SK-N-SH (cell line): ENCODE data around the gene SRGAP3. TPM values are rescaled to one million over a fixed set of nuclear protein-coding genes. Genes with fewer than 3 reads are reported as not detected.

Experiments used
- CTCF ChIA-PET: fragments of 300-600, 350-600 bp; formaldehyde crosslinking; extraction: SDS; loops from one replicate; lab custom pipeline; 2021; lab: Yijun Ruan, JAX
- POLR2A ChIA-PET: fragments of 350-600 bp; sonication (Branson Sonifier 250); formaldehyde crosslinking; extraction: SDS; loops from one replicate; lab custom pipeline; 2020; ENCODE audit warnings: antibody characterized with exemption, inconsistent platforms; lab: Yijun Ruan, JAX
- DNase-seq: peaks from one replicate; pipeline ENCODE4 v3.0.0; 2012
- H2AFZ ChIP-seq: fragments of 200-600 bp; sonication (generic); 2 replicates; pipeline ENCODE4 v1.8.1; 2016; ENCODE audit warnings: antibody characterized with exemption, mild to moderate bottlenecking, low read depth
- H3F3A ChIP-seq: fragments of 200-600 bp; sonication (generic); replicated peaks from 2 replicates; pipeline ENCODE3; 2016; ENCODE audit warnings: antibody characterized with exemption, mild to moderate bottlenecking; ENCODE audit not compliant: insufficient read depth
- H3K27ac ChIP-seq, 2 experiments: fragments of 200-500 bp in 1 of 2; fragments of 200-600 bp in 1 of 2; sonication (Bioruptor generic) in 1 of 2; sonication (generic), shearing (Covaris generic) in 1 of 2; 2 replicates each; pipeline versions ENCODE4 v1.5.1 to v1.6.1; 2014 to 2016; ENCODE audit warnings: low read depth in 2 of 2, inconsistent platforms in 1 of 2, low read length in 1 of 2, mild to moderate bottlenecking in 1 of 2, mixed read lengths in 1 of 2
- H3K27me3 ChIP-seq: fragments of 200-600 bp; sonication (generic), shearing (Covaris generic); 2 replicates; pipeline ENCODE4 v1.6.1; 2016; ENCODE audit warnings: mixed run types; ENCODE audit not compliant: insufficient read depth
- H3K36me3 ChIP-seq, 2 experiments: fragments of 200-500 bp in 1 of 2; fragments of 200-600 bp in 1 of 2; sonication (Bioruptor generic) in 1 of 2; sonication (generic) in 1 of 2; replicated peaks in 1 of 2; 2 replicates each; pipeline versions ENCODE3 to v1.5.1; 2014 to 2016; ENCODE audit warnings: low read length in 1 of 2, mild to moderate bottlenecking in 1 of 2; ENCODE audit not compliant: insufficient read depth in 2 of 2, control insufficient read depth in 1 of 2
- H3K4me1 ChIP-seq, 2 experiments: fragments of 200-500 bp in 1 of 2; fragments of 200-600 bp in 1 of 2; sonication (Bioruptor generic) in 1 of 2; sonication (generic), shearing (Covaris generic) in 1 of 2; 2 replicates each; pipeline versions ENCODE4 v1.5.1 to v1.6.1; 2014 to 2016; ENCODE audit warnings: low read depth in 1 of 2, low read length in 1 of 2, mixed run types in 1 of 2; ENCODE audit not compliant: insufficient read depth in 2 of 2, control insufficient read depth in 1 of 2
- H3K4me2 ChIP-seq: fragments of 200-600 bp; sonication (generic), shearing (Covaris generic); 2 replicates; pipeline ENCODE4 v1.6.1; 2017; ENCODE audit warnings: mixed run types
- H3K4me3 ChIP-seq, 2 experiments: fragments of 200-500 bp in 1 of 2; fragments of 200-600 bp in 1 of 2; sonication (Bioruptor generic) in 1 of 2; sonication (generic), shearing (Covaris generic) in 1 of 2; 2 replicates each; pipeline versions ENCODE4 v1.5.1 to v1.8.1; 2014 to 2016; ENCODE audit warnings: low read depth in 2 of 2, inconsistent platforms in 1 of 2, low read length in 1 of 2, mild to moderate bottlenecking in 1 of 2, mixed read lengths in 1 of 2, moderate library complexity in 1 of 2
- H3K79me2 ChIP-seq: fragments of 200-600 bp; sonication (generic); 2 replicates; pipeline ENCODE4 v1.8.1; 2017; ENCODE audit warnings: mild to moderate bottlenecking; ENCODE audit not compliant: insufficient read depth
- H3K9ac ChIP-seq: fragments of 200-600 bp; sonication (generic); 2 replicates; pipeline ENCODE4 v1.6.1; 2017; ENCODE audit warnings: mixed run types
- H3K9me2 ChIP-seq: fragments of 200-600 bp; sonication (generic); 2 replicates; pipeline ENCODE4 v1.6.1; 2017; ENCODE audit warnings: mixed run types
- H3K9me3 ChIP-seq: fragments of 200-600 bp; sonication (generic); 2 replicates; pipeline ENCODE4 v1.6.1; 2017; ENCODE audit warnings: mixed run types, mild to moderate bottlenecking, moderate library complexity
- H4K20me1 ChIP-seq: fragments of 200-600 bp; sonication (generic); 2 replicates; pipeline ENCODE4 v1.6.1; 2017; ENCODE audit warnings: mild to moderate bottlenecking, mixed run types; ENCODE audit not compliant: insufficient read depth
- CHD2 ChIP-seq: fragments of 150-350 bp; IDR thresholded peaks from 2 replicates; pipeline ENCODE4 v1.6.1; 2018; ENCODE audit warnings: low read length; ENCODE audit not compliant: partially characterized antibody
- CTCF ChIP-seq: fragments of 200-600 bp; sonication (generic); IDR thresholded peaks from 2 replicates; pipeline ENCODE4 v1.6.1; 2017; ENCODE audit warnings: antibody characterized with exemption, mild to moderate bottlenecking, moderate library complexity
- IRF3 ChIP-seq: fragments of 150-350 bp; IDR thresholded peaks from 2 replicates; pipeline ENCODE4 v1.6.1; 2016; ENCODE audit warnings: mild to moderate bottlenecking, low read depth, low read length
- NFIC ChIP-seq: IDR thresholded peaks from 2 replicates; pipeline ENCODE4 v1.4.0; 2012; ENCODE audit warnings: borderline replicate concordance
- PBX3 ChIP-seq: IDR thresholded peaks from 2 replicates; pipeline ENCODE4; 2012
- RXRA ChIP-seq: IDR thresholded peaks from 2 replicates; pipeline ENCODE4 v1.4.0; 2012; ENCODE audit warnings: low read depth, mild to moderate bottlenecking, borderline replicate concordance
- SIN3A ChIP-seq: IDR thresholded peaks from 2 replicates; pipeline ENCODE4 v1.6.1; 2012; ENCODE audit warnings: low read depth, mild to moderate bottlenecking, low read length, moderate library complexity, borderline replicate concordance
- TEAD4 ChIP-seq: IDR thresholded peaks from 2 replicates; pipeline ENCODE4 v1.4.0; 2012; ENCODE audit warnings: mild to moderate bottlenecking, borderline replicate concordance; ENCODE audit not compliant: insufficient read depth
- YY1 ChIP-seq: IDR thresholded peaks from 2 replicates; pipeline ENCODE4 v1.4.0; 2012; ENCODE audit warnings: low read depth, mild to moderate bottlenecking
- ZBTB33 ChIP-seq: IDR thresholded peaks from 2 replicates; pipeline ENCODE4 v1.4.0; 2012; ENCODE audit warnings: low read depth, borderline replicate concordance
- WGBS: methylation state at CpG from one replicate; pipeline ENCODE4 v1.1.6; 2017; ENCODE audit warnings: low lambda C conversion rate; 5-methylcytosine and 5-hydroxymethylcytosine counted together
- polyA plus RNA-seq, 3 experiments: library from polyadenylated mRNA; depleted of rRNA; stranded (reverse); fragments of >200 nt; gene quantifications; 2 replicates each; pipeline ENCODE4 v1.2.3, GENCODE V29; 2012

Gene SRGAP3
- polyA plus RNA-seq, 1 of the 3 experiments (the other 2 are of a cell fraction), result 2.8 TPM

- no peak for TF ChIP-seq TEAD4
- no peak for TF ChIP-seq YY1
- no peak for TF ChIP-seq RXRA
- no peak for TF ChIP-seq PBX3
- no peak for TF ChIP-seq ZBTB33
- no peak for TF ChIP-seq IRF3
- no peak for TF ChIP-seq SIN3A
- no peak for TF ChIP-seq CTCF
- TF ChIP-seq CHD2, result no peak
- ChIA-PET CTCF (interaction anchor here (0.8 to 3.0 kb wide), 3 partner anchors 10 to 321 kb away, joined by 3 to 12 read pairs (median 12); partner anchors contain the start of gene OXTR), POLR2A (no interaction called here)
- Histone ChIP-seq H3K9ac (no peak overlapping the region), H3K27ac (no peak overlapping the region), H3K9me3 (no peaks in the 10 kb centered on the region), H3K4me1 (peaks cover 0 to 2% of the 10 kb centered on the region in 2 experiments; a peak in 1 of 4 replicates), H3K4me2 (no peak overlapping the region), H3K27me3 (no peaks in the 10 kb centered on the region), H3K4me3 (no peak overlapping the region), H3K36me3 (no peaks in the 10 kb centered on the region), H3K79me2 (no peaks in the 10 kb centered on the region), H4K20me1 (no peaks in the 10 kb centered on the region), H2AFZ (no peak overlapping the region), H3K9me2 (no peaks in the 10 kb centered on the region), H3F3A (no peaks in the 10 kb centered on the region)
- no peak for DNase-seq
- 80% methylated on average over 9 of the region's 9 CpGs for WGBS
These were observed 267.7 kb downstream of the SRGAP3 start for GRCh38 chr3:8981700-8982099.

- no peak overlapping the region for H3K9ac ChIP-seq
- H3K36me3 ChIP-seq, result no peaks in the 10 kb centered on the region
- H3K4me2 ChIP-seq, result no peak overlapping the region
- no peaks in the 10 kb centered on the region for H4K20me1 ChIP-seq
- H2AFZ ChIP-seq, result no peak overlapping the region
- TF ChIP-seq NFIC (no peak), SIN3A (no peak)
- H3K9me3 ChIP-seq, result no peaks in the 10 kb centered on the region
- H3K27ac ChIP-seq, result no peak overlapping the region
- WGBS, result 81% methylated on average over 9 of the region's 9 CpGs
- no peak for DNase-seq
- POLR2A ChIA-PET, result no interaction called here
- H3F3A ChIP-seq, result no peaks in the 10 kb centered on the region
- H3K9me2 ChIP-seq, result no peaks in the 10 kb centered on the region
- no peaks in the 10 kb centered on the region for H3K27me3 ChIP-seq
- CTCF ChIA-PET, result interaction anchor here (0.8 to 3.0 kb wide), 3 partner anchors 10 to 321 kb away, joined by 3 to 12 read pairs (median 12); partner anchors contain the start of gene OXTR
- H3K4me1 ChIP-seq, result peaks cover 0 to 2% of the 10 kb centered on the region in 2 experiments; a peak in 1 of 4 replicates
- H3K79me2 ChIP-seq, result no peaks in the 10 kb centered on the region
- H3K4me3 ChIP-seq, result no peak overlapping the region
These were observed 268.1 kb downstream of the SRGAP3 start for GRCh38 chr3:8981296-8981695.
